Common myeloid progenitor, CD34-positive (primary cell): ENCODE results near the gene RCAN3.
"Not testable (repeated sequence)": the region's sequence is repeated elsewhere in the genome, so short reads cannot be mapped to it uniquely, and the experiment has no call there.

Experiments
- CTCF ChIA-PET: fragments of 350-600 bp; sonication (Branson Sonifier 250); formaldehyde crosslinking; loops from one replicate; lab custom pipeline; 2021; ENCODE audit warnings: antibody characterized with exemption; lab: Charles Lee
- POLR2A ChIA-PET: fragments of 350-600 bp; sonication (Branson Sonifier 250); formaldehyde crosslinking; loops from one replicate; lab custom pipeline; 2021; ENCODE audit warnings: antibody characterized with exemption; lab: Charles Lee
- DNase-seq, 3 donors: peaks; one replicate each; pipeline versions ENCODE4 v3.0.0 to v3.0.0-alpha.2; 2013
- H3K27ac ChIP-seq, 2 experiments: 1 replicate in 1 of 2; 2 replicates in 1 of 2; pipeline ENCODE4 v1.7.0; 2013; ENCODE audit warnings: inconsistent platforms in 2 of 2, low read length in 2 of 2, mild to moderate bottlenecking in 2 of 2, low read depth in 1 of 2, moderate library complexity in 1 of 2; ENCODE audit not compliant: severe bottlenecking in 2 of 2, insufficient read depth in 1 of 2, poor library complexity in 1 of 2
- H3K27me3 ChIP-seq, 5 experiments: replicated peaks in 2 of 5; 1 replicate in 3 of 5; 2 replicates in 2 of 5; pipeline versions ENCODE4 v1.6.1 to v1.7.0; 2013; ENCODE audit warnings: low read length in 4 of 5, mild to moderate bottlenecking in 2 of 5, moderate library complexity in 2 of 5, inconsistent platforms in 1 of 5; ENCODE audit not compliant: insufficient read depth in 5 of 5, control insufficient read depth in 4 of 5
- H3K36me3 ChIP-seq, 4 experiments: 1 replicate in 2 of 4; 2 replicates in 2 of 4; pipeline versions ENCODE4 v1.6.1 to v1.7.0; 2013; ENCODE audit warnings: low read length in 3 of 4, control low read depth in 1 of 4, mild to moderate bottlenecking in 1 of 4; ENCODE audit not compliant: control insufficient read depth in 4 of 4, insufficient read depth in 4 of 4
- H3K4me1 ChIP-seq, 4 experiments: 1 replicate in 3 of 4; 2 replicates in 1 of 4; pipeline versions ENCODE4 v1.6.1 to v1.7.1; 2013; ENCODE audit warnings: low read length in 3 of 4, mild to moderate bottlenecking in 3 of 4, control low read depth in 1 of 4, inconsistent platforms in 1 of 4, moderate library complexity in 1 of 4; ENCODE audit not compliant: control insufficient read depth in 4 of 4, insufficient read depth in 4 of 4; ENCODE audit errors: control extremely low read depth in 1 of 4
- H3K4me3 ChIP-seq, 7 experiments: 1 replicate in 4 of 7; 2 replicates in 3 of 7; pipeline versions ENCODE4 v1.5.1 to v1.7.0; 2013; ENCODE audit warnings: mild to moderate bottlenecking in 7 of 7, low read length in 6 of 7, moderate library complexity in 6 of 7, inconsistent platforms in 2 of 7, low read depth in 2 of 7, control low read depth in 1 of 7; ENCODE audit not compliant: insufficient read depth in 4 of 7, control insufficient read depth in 1 of 7; ENCODE audit errors: extremely low read depth in 1 of 7
- H3K9me3 ChIP-seq, 5 experiments: 1 replicate in 4 of 5; 2 replicates in 1 of 5; pipeline versions ENCODE4 v1.6.1 to v1.7.1; 2013; ENCODE audit warnings: low read length in 4 of 5, mild to moderate bottlenecking in 2 of 5, inconsistent platforms in 1 of 5, low read depth in 1 of 5, moderate library complexity in 1 of 5; ENCODE audit not compliant: control insufficient read depth in 4 of 5, insufficient read depth in 2 of 5; ENCODE audit errors: control extremely low read depth in 1 of 5
- WGBS: methylation state at CpG from one replicate; pipeline ENCODE4 v1.1.5; 2013; ENCODE audit not compliant: insufficient coverage; 5-methylcytosine and 5-hydroxymethylcytosine counted together

The RCAN3 gene

GRCh38 chr1:24484199-24484598 lies 18.4 kb upstream of the RCAN3 start:
- ChIA-PET POLR2A (no interaction called here), CTCF (no interaction called here)
- no peak for DNase-seq
- Histone ChIP-seq H3K4me1 (peaks cover 7 to 27% (median 12%) of the 10 kb centered on the region in 4 experiments), H3K27me3 (no peaks in the 10 kb centered on the region), H3K9me3 (no peaks in the 10 kb centered on the region), H3K27ac (no peak overlapping the region), H3K36me3 (no peaks in the 10 kb centered on the region), H3K4me3 (no peak overlapping the region)
- 100% methylated on average over 1 of the region's 4 CpGs for WGBS

GRCh38 chr1:24486331-24487065 lies 16.1 kb upstream of the RCAN3 start:
- no peak overlapping the region for H3K27ac ChIP-seq
- ChIA-PET CTCF (interaction anchor here (0.6 to 1.1 kb wide), 3 partner anchors 9 to 225 kb away, joined by 3 to 5 read pairs (median 3); no protein-coding TSS in a partner anchor), POLR2A (interaction anchor here (1.0 kb wide), 1 partner anchor 17 kb away, joined by 5 read pairs; no protein-coding TSS in a partner anchor)
- H3K4me1 ChIP-seq: peaks cover 2 to 14% (median 6%) of the 10 kb centered on the region in 4 experiments
- DNase-seq: no peak
- H3K36me3 ChIP-seq: no peaks in the 10 kb centered on the region
- peaks cover 0 to 7% (median 0%) of the 10 kb centered on the region in 5 experiments for H3K9me3 ChIP-seq
- no peak overlapping the region for H3K4me3 ChIP-seq
- H3K27me3 ChIP-seq: no peaks in the 10 kb centered on the region
- 94% methylated on average over 7 of the region's 7 CpGs for WGBS

GRCh38 chr1:24487455-24487854 lies 15.2 kb upstream of the RCAN3 start:
- no peak for DNase-seq
- no peaks in the 10 kb centered on the region for H3K27me3 ChIP-seq
- 100% methylated on average over 8 of the region's 9 CpGs for WGBS
- H3K4me3 ChIP-seq: no peak overlapping the region
- POLR2A ChIA-PET: no interaction called here
- peaks cover 0 to 7% (median 0%) of the 10 kb centered on the region in 5 experiments for H3K9me3 ChIP-seq
- CTCF ChIA-PET: no interaction called here
- peaks cover 0 to 6% (median 0%) of the 10 kb centered on the region in 4 experiments for H3K4me1 ChIP-seq
- H3K36me3 ChIP-seq: no peaks in the 10 kb centered on the region
- H3K27ac ChIP-seq: no peak overlapping the region

- H3K4me1 ChIP-seq, H3K36me3 ChIP-seq, H3K27ac ChIP-seq, H3K27me3 ChIP-seq, H3K4me3 ChIP-seq, H3K9me3 ChIP-seq, POLR2A ChIA-PET, DNase-seq, CTCF ChIA-PET: not testable (repeated sequence)
- WGBS: 98% methylated on average over 5 of the region's 7 CpGs
Observed at GRCh38 chr1:24488159-24488558, 14.5 kb upstream of the RCAN3 start.

GRCh38 chr1:24489674-24490073 lies 13.0 kb upstream of the RCAN3 start:
- H3K9me3 ChIP-seq: peaks cover 0 to 7% (median 0%) of the 10 kb centered on the region in 5 experiments
- no peaks in the 10 kb centered on the region for H3K36me3 ChIP-seq
- H3K4me3 ChIP-seq: no peak overlapping the region
- no peak for DNase-seq
- ChIA-PET CTCF (no interaction called here), POLR2A (no interaction called here)
- H3K4me1 ChIP-seq: peaks cover 0 to 6% (median 0%) of the 10 kb centered on the region in 4 experiments
- no peak overlapping the region for H3K27ac ChIP-seq
- 86% methylated on average over 11 of the region's 13 CpGs for WGBS
- no peaks in the 10 kb centered on the region for H3K27me3 ChIP-seq

- Histone ChIP-seq H3K9me3 (peaks cover 0 to 7% (median 0%) of the 10 kb centered on the region in 5 experiments), H3K4me3 (no peak overlapping the region), H3K27ac (no peak overlapping the region), H3K27me3 (no peaks in the 10 kb centered on the region), H3K4me1 (peaks cover 0 to 6% (median 0%) of the 10 kb centered on the region in 4 experiments), H3K36me3 (no peaks in the 10 kb centered on the region)
- CTCF ChIA-PET: interaction anchor here (1.1 to 3.3 kb wide), 3 partner anchors 9 to 66 kb away, joined by 3 to 14 read pairs (median 3); partner anchors contain the start of gene RCAN3
- 99% methylated on average over 14 of the region's 18 CpGs for WGBS
- no peak for DNase-seq
- POLR2A ChIA-PET: no interaction called here
Observed at GRCh38 chr1:24490101-24490781, 12.4 kb upstream of the RCAN3 start.
